Right lobe of liver (tissue), 4 donors: ENCODE data around the gene RAD9A.

ENCODE experiments used
- POLR2A ChIP-seq: fragments of 450-650 bp; IDR thresholded peaks from one replicate; pipeline ENCODE4 v1.6.1; 2017; ENCODE audit warnings: antibody characterized with exemption, mild to moderate bottlenecking
- TF ChIP-seq, protein P1 (sequence below), 4 donors: fragments of 200-600 bp in 3 of 4; fragments of 450-650 bp in 1 of 4; IDR thresholded peaks; one replicate each; pipeline versions ENCODE4 v1.5.1 to v1.8.0; 2016 to 2022; ENCODE audit warnings: antibody characterized with exemption in 4 of 4, mild to moderate bottlenecking in 2 of 4
- donor health status: DM: no; HTN: no; CAD: no.
- donor health status: DM: no; HTN: no; CAD: no.
- donor health status: DM: no; HTN: yes; CAD: no.

DNA sequence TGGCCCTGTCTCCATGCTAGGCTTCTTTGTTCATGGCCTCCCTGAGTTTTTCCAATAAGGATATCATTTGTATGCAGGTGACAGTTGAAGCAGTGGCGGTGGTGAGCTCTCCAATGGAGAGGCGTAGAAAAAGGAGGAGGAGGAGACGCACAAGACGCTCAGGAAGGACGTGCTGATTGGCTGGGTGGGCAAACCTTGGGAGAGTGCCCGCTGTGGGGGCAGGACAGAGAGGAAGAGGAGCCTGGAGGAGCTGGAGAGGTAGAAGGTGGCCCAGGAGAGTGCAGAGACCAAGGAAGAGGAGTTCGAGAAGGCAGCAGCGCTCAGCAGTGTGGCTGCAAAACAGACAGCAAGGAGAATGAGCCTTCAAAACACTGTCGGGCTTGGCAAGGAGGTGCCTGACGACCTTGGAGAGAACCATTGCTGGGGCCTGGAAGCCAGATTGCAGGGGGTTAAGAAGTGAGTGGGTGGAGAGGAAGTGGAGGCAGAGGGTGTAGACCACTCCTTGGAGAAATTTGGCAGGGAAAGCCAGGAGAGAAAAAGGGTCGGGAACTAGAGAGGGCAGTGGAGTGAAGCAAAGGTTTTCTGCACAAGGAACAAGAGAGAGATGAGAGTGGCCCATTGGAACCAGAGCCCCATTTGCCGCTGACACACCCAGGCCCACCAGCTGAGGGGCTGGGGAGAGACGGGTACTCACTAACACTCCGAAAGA is 25.9 kb upstream of the RAD9A start:
- TF ChIP-seq, protein P1, sequence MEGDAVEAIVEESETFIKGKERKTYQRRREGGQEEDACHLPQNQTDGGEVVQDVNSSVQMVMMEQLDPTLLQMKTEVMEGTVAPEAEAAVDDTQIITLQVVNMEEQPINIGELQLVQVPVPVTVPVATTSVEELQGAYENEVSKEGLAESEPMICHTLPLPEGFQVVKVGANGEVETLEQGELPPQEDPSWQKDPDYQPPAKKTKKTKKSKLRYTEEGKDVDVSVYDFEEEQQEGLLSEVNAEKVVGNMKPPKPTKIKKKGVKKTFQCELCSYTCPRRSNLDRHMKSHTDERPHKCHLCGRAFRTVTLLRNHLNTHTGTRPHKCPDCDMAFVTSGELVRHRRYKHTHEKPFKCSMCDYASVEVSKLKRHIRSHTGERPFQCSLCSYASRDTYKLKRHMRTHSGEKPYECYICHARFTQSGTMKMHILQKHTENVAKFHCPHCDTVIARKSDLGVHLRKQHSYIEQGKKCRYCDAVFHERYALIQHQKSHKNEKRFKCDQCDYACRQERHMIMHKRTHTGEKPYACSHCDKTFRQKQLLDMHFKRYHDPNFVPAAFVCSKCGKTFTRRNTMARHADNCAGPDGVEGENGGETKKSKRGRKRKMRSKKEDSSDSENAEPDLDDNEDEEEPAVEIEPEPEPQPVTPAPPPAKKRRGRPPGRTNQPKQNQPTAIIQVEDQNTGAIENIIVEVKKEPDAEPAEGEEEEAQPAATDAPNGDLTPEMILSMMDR (IDR thresholded peaks at IDR 0.05) = no peak
- TF ChIP-seq POLR2A = no peak
